GM10266 (cell line): ENCODE data around the gene UBE2G2.

Source experiments
- DNase-seq: peaks from one replicate; pipeline ENCODE4 v3.0.0; 2012; ENCODE audit errors: extremely low spot score
- TF ChIP-seq, protein P1 (sequence below): IDR thresholded peaks from 2 replicates; pipeline ENCODE4 v1.5.1; 2012; ENCODE audit warnings: mild to moderate bottlenecking, low read depth; ENCODE audit not compliant: control insufficient read depth, insufficient read depth; ENCODE audit errors: missing control alignments

The UBE2G2 gene

DNA sequence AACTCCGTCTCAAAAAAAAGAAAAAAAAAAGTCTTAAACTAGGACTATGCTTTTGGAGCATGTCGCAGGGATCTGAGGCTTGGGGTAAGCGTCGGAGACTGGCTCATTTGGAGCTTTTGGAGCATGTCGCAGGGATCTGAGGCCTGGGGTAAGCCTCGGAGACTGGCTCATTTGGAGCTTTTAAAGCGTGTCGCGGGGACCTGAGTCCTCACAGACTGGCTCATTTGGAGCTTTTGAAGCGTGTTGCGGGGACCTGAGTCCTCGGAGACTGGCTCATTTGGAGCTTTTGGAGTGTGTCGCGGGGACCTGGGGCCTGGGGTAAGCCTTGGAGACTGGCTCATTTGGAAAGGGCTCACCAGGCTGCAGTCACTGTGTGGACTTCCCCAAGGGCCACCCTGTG, 76.7 kb downstream of the UBE2G2 start:
- TF ChIP-seq, protein P1, sequence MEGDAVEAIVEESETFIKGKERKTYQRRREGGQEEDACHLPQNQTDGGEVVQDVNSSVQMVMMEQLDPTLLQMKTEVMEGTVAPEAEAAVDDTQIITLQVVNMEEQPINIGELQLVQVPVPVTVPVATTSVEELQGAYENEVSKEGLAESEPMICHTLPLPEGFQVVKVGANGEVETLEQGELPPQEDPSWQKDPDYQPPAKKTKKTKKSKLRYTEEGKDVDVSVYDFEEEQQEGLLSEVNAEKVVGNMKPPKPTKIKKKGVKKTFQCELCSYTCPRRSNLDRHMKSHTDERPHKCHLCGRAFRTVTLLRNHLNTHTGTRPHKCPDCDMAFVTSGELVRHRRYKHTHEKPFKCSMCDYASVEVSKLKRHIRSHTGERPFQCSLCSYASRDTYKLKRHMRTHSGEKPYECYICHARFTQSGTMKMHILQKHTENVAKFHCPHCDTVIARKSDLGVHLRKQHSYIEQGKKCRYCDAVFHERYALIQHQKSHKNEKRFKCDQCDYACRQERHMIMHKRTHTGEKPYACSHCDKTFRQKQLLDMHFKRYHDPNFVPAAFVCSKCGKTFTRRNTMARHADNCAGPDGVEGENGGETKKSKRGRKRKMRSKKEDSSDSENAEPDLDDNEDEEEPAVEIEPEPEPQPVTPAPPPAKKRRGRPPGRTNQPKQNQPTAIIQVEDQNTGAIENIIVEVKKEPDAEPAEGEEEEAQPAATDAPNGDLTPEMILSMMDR: no peak

DNA sequence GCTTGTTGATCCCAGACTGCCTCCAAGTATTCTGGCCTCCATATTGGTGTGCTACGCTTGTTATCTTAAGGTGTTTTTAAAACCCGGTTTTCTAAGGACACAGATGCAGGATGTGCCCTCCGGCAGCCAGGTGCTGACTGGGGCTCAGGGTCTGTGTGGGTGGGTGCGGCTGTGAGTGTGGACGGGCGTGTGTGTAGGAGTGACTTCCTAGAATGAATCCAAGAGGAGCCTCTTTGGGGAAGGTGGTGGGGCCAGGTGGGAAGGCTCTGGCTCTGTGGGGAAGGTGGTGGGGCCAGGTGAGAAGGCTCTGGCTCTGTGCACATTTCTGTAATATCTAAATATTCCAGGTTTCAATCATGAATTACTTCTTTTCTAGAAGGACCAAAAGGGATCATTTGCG, 77.4 kb downstream of the UBE2G2 start:
- TF ChIP-seq, protein P1: no peak
- no peak for DNase-seq

More for the DNA sequence above, 76.7 kb downstream of the UBE2G2 start:
- DNase-seq: no peak

DNA sequence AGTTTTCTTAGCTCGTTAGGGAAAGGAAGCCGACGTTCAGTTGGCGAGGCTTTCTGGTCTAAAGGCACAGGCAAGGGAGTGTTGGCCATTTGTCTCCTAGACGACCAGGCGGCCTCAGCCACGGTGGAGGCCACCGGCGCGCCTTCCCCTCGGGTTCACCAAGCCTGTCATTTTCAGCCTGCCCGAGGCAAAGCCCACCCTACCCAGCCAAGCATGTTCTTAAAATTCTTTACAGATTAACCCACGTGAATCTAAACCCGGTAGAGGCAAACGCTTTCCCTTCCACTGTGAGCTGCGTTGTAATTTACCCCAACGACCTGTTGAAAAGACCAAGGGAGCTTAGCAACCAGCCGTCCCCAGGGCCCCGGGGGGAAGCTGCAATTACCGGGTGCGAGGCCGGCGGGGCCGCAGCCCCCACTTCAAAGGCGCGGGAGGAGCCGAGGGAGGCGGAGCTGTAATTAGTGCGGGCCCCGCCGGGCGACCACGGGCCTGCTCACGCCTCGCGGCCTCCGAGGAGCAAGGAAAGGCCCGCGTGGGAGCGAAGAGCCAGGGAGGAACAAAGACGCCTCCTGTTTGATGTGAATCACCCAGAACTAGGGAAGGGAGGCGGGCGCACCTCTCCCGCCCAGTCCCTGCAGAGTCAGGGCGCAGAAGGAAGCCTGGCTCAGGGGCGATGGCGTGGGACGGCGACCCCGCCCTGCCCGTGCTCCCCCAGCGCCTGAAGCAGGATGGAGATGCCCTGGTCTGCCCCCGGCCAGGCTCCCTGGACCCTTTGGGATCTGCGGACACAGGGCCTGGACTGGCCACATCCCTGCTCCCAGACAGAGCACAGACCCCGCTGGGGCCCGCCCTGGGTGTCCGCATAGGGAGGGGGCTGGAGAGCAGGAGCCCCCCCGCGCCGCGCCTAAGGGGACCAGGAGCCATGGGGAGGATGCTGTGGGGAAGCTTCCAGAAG, 78.2 kb downstream of the UBE2G2 start:
- no peak for DNase-seq

DNA sequence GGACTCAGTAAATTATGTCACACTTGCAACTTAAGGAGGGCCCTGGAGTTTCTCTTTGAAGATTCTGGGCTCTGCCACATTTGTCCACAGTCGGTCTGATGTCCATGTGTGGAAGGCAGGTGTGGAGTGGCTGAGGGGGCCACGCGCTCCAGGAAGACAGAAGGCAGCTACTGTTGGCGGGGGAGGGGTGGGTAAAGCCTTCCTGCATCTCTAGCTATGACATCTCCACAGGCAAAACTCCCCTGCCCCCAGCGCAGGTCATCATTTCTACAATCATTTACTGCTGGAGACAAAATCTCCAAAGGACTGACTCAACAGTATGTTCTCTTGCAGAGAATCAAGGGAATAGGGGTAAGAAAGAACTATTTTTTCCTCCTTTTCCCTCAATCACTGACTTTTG, 78.9 kb downstream of the UBE2G2 start:
- TF ChIP-seq, protein P1: no peak
- no peak for DNase-seq

More for the DNA sequence above, 78.2 kb downstream of the UBE2G2 start:
- TF ChIP-seq, protein P1: no peak

DNA sequence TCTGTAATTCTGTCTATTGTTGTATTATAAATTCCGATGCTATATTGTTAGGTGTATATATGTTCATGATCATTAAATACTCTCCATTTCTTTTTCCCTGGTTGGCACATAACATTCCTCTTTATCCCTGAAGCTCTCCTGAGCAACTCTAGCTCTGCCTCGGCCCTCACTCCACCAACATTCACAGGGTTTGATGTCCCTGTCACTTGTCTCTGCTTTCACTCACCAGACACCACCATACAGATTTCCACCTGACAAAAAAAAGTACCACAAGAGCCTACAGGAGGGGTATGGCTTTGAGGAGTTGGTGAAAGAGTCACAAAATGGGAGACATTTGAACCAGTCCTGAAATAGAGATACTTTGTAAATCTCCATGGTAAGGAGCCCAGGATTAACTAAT, 81.5 kb downstream of the UBE2G2 start:
- DNase-seq: no peak
- TF ChIP-seq, protein P1: no peak
